GM12875 (cell line): ENCODE data around the gene UGDH.
"Not testable (repeated sequence)": the region's sequence is repeated elsewhere in the genome, so short reads cannot be mapped to it uniquely, and the experiment has no call there.

Experiments used
- H3K4me3 ChIP-seq: one replicate; pipeline ENCODE4 v1.5.1; 2011; ENCODE audit warnings: low read depth, low read length, control low read depth
- CTCF ChIP-seq: IDR thresholded peaks from 2 replicates; pipeline ENCODE4 v1.5.1; 2011; ENCODE audit warnings: low read depth, mild to moderate bottlenecking, control low read depth, inconsistent platforms, low read length, moderate library complexity, borderline replicate concordance; ENCODE audit not compliant: insufficient read depth

The UGDH gene

DNA sequence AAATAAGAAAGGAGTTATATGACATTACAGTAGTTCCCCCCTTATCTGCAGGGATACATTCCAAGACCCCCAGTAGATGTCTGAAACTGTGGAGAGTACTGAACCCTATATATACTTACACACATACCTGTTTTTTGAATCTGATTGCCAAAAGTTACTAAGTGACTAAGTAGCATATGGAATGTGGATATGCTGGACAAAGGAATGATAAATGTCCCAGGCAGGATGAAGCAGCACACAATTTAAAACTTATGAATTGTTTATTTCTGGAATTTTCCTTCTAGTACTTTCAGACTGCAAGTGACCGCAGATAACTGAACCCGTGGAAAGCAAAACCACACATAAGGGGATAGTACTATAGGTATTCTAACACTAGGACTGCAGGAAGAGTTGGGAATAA lies 22.7 kb downstream of the UGDH start:
- no peak for TF ChIP-seq CTCF
- no peak overlapping the region for H3K4me3 ChIP-seq

- not testable (repeated sequence) for H3K4me3 ChIP-seq
Measured at GRCh38 chr4:39502664-39503035, 24.6 kb downstream of the UGDH start.

DNA sequence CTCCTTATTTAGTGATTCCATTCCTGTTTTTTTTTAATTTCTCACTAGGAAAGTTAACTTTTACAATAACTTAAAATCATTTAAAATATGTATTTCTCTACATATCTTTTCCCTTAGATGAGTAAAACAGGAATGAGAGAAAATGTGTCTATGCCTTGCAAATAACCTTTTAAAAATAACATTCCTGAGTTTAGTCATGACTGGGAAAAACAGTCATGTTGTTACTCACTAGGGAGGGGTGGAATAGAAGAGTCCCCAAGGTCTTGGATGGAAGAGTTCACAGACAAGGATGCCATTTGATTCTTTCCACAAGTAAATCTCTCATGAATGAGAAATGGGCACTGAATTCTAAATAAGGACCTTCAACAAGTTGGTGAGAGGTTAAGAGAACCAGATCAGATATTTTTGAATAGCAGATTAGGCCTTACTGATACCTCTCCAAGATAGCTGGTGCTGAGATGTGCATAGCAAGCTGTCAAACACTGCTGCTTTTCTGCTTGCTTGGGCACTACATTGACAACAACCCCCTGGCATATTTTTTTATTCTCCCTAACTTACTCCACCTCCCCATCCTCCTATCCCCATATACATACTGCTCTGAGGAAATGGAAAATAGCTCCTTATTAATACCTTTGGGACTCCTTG lies 25.1 kb downstream of the UGDH start:
- H3K4me3 ChIP-seq, result no peak overlapping the region
- TF ChIP-seq CTCF, result no peak

- no peak for TF ChIP-seq CTCF
- no peak overlapping the region for H3K4me3 ChIP-seq
Measured at GRCh38 chr4:39498727-39499020, 28.6 kb downstream of the UGDH start.

DNA sequence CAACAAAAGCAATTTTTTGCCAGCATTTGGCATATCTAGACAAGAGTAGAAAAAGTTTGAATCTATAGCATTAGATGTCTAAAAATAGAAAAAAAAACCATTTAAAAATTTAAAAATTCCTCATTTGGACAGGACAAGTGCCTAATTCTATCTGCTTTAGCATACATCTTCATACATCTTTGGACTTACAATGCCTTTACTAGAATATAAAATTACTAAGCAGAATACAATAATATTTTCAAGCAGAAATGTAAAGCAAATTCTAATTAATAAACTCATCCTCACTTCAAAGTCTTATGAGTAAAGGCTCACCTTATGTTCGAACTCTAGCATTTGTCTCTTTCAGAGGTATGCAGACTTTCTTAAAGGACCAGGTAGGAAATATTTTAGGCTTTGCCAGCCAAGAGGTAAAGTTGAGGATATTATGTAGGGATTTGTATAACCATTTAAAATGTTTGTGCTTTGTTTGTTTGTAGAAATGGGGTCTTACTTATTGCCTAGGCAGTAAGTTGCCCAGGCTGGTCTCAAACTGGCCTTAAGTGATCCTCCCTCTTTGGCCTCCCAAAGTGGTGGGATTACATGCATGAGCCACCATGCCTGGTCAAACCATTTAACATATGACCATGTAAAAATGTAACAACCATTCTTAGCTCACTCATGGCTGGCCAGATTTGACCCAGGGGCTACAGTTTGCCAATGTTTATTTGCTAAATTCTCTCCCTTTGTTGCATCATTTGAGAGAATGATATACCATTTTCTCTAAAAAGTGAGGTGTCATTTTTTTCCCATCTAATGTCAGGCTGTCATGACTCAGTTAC lies 29.1 kb downstream of the UGDH start:
- no peak overlapping the region for H3K4me3 ChIP-seq
- TF ChIP-seq CTCF, result no peak

- no peak overlapping the region for H3K4me3 ChIP-seq
- no peak for TF ChIP-seq CTCF
Measured at GRCh38 chr4:39495446-39496213, 31.6 kb downstream of the UGDH start.

DNA sequence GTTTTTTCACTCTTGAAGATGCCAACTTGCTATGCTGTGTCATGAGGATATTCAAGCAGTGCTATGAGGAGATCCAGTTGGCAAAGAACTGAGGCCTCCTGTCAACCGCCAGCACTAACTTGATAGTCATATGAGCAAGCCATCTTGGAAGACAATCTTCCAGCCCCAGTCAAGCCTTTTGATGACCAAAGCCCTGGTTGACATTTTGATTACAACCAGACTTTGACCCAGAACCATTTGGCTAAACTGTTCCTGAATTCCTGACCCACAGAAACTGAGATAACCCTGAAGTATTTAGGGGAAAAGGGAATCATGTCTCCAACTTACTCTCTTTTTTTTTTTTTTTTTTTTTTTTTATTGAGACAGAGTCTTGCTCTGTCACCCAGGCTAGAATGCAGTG lies 32.9 kb downstream of the UGDH start:
- H3K4me3 ChIP-seq, result no peak overlapping the region
- TF ChIP-seq CTCF, result no peak
